GM18511 (cell line): Measurements from ENCODE around the gene BAAT.
"Not testable (repeated sequence)": the region's sequence is repeated elsewhere in the genome, so short reads cannot be mapped to it uniquely, and the experiment has no call there.

Experiments
- ATAC-seq: cut with Tn5 transposase; IDR thresholded peaks from one replicate; pipeline ENCODE4 v1.9.1; 2021; ENCODE audit warnings: mild to moderate bottlenecking, moderate library complexity; ENCODE audit not compliant: unreplicated experiment

BAAT gene

GRCh38 chr9:101384873-101385536, at the start of gene BAAT:
Gene BAAT (minus strand): TSS chr9:101385006. CDS start chr9:101371404, 13,602 bp downstream.
- not testable (repeated sequence) for ATAC-seq

- no peak for ATAC-seq
Measured at GRCh38 chr9:101433229-101433628, 48.4 kb upstream of the BAAT start.

- ATAC-seq: no peak
Measured at GRCh38 chr9:101432740-101433139, 47.9 kb upstream of the BAAT start.

- no peak for ATAC-seq
Measured at GRCh38 chr9:101432171-101432570, 47.4 kb upstream of the BAAT start.

GRCh38 chr9:101429736-101430135, 44.9 kb upstream of the BAAT start:
- no peak for ATAC-seq

GRCh38 chr9:101428909-101429308, 44.1 kb upstream of the BAAT start:
- no peak for ATAC-seq

GRCh38 chr9:101427957-101428655, 43.3 kb upstream of the BAAT start:
- peak; percentile 83 for ATAC-seq

GRCh38 chr9:101427358-101427757, 42.6 kb upstream of the BAAT start:
- no peak for ATAC-seq

- no peak for ATAC-seq
Measured at GRCh38 chr9:101421653-101422065, 36.9 kb upstream of the BAAT start.

- ATAC-seq: no peak
Measured at GRCh38 chr9:101419863-101420262, 35.1 kb upstream of the BAAT start.

GRCh38 chr9:101418518-101419430, 34.0 kb upstream of the BAAT start:
- ATAC-seq: no peak

- ATAC-seq: no peak
Measured at GRCh38 chr9:101417977-101418376, 33.2 kb upstream of the BAAT start.

- no peak for ATAC-seq
Measured at GRCh38 chr9:101417389-101417788, 32.6 kb upstream of the BAAT start.

- ATAC-seq: no peak
Measured at GRCh38 chr9:101415578-101415977, 30.8 kb upstream of the BAAT start.

GRCh38 chr9:101414839-101415238, 30.0 kb upstream of the BAAT start:
- no peak for ATAC-seq

GRCh38 chr9:101409079-101409477, 24.3 kb upstream of the BAAT start:
- ATAC-seq: no peak

- no peak for ATAC-seq
Measured at GRCh38 chr9:101408374-101409078, 23.7 kb upstream of the BAAT start.

GRCh38 chr9:101403516-101404285, 18.9 kb upstream of the BAAT start:
- ATAC-seq: no peak

GRCh38 chr9:101400120-101400519, 15.3 kb upstream of the BAAT start:
- no peak for ATAC-seq

GRCh38 chr9:101399643-101399970, 14.8 kb upstream of the BAAT start:
- no peak for ATAC-seq
